ENCODE data around the gene TMCO6. TPM values are rescaled to one million over a fixed set of nuclear protein-coding genes. Genes with fewer than 3 reads are reported as not detected.

The TMCO6 gene
- total and polyA plus RNA-seq, 10 donors, result 12.0 to 55.2 (median 20.9) TPM

DNA sequence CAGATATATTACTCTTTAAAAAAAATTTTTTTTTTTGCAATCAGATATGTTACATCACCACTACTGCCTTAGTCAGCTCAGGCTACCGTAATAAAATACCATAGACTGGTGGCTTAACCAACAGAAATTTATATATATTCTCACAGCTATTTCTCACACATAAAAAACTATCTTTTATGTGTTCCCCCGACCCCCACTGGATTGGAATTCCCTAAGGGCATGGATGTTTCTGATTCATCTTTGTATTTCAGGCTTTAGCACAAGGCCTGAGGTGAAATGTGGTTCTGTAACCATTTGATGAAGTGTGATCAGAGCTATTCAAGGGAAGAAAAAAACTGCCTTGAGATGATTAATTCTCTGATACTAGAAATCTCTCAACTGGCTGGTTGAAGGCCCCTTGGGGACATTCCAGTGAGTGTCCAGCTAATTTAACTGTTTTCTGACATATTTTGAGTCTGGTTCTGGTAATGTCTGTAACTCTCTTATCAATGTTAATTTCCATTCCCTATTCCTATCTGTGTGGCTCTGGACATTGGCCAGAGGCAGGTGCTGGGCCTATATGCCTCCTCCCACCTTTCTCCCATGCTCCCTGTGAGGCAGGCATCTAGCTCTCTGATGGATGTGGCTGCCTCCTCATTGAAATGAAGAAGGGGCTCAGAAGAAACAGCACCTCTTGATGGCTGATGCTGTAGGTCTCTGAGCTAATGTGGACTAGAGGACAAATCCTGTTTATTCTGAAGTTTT, 8.8 kb upstream of the TMCO6 start:
- H3K4me3 ChIP-seq, result peak overlapping the region in 4 of 8 donors; percentile 51 to 78 (median 62)

DNA sequence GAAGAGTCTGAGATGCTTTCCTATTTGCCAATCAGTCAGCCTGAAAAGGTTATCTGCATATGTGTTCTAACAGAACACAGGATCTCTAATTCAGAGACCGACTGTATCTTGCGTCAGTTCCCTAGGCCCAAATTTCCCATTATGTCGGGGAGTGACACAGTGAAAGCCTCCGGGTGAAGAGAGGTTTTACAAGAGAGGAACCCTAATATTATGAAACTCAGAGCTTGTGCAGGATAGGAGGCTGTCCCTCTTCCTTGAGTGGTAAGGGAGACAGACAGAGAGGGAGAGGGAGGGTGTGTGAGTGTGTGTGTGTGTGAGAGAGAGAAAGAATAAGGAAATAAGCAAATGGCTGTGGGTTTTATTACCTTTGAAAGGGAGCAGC, 8.2 kb upstream of the TMCO6 start:
- Histone ChIP-seq H3K4me1 (peaks cover 0 to 56% (median 32%) of the 10 kb centered on the region in 6 donors), H3K9me3 (peaks cover 0 to 14% (median 7%) of the 10 kb centered on the region in 8 donors), H3K36me3 (no peaks in the 10 kb centered on the region), H3K27me3 (replicated peaks in 1 of 7) (peaks cover 0 to 9% (median 0%) of the 10 kb centered on the region in 7 donors), H3K4me3 (peak overlapping the region in 6 of 8 donors; percentile 41 to 78 (median 58)), H3K27ac (peak overlapping the region in 7 of 8 donors; percentile 54 to 93 (median 80))
- peak in 1 of 3 donors; percentile 70 for TF ChIP-seq POLR2AphosphoS5 (IDR thresholded peaks at IDR 0.05)
- TF ChIP-seq, protein P1, sequence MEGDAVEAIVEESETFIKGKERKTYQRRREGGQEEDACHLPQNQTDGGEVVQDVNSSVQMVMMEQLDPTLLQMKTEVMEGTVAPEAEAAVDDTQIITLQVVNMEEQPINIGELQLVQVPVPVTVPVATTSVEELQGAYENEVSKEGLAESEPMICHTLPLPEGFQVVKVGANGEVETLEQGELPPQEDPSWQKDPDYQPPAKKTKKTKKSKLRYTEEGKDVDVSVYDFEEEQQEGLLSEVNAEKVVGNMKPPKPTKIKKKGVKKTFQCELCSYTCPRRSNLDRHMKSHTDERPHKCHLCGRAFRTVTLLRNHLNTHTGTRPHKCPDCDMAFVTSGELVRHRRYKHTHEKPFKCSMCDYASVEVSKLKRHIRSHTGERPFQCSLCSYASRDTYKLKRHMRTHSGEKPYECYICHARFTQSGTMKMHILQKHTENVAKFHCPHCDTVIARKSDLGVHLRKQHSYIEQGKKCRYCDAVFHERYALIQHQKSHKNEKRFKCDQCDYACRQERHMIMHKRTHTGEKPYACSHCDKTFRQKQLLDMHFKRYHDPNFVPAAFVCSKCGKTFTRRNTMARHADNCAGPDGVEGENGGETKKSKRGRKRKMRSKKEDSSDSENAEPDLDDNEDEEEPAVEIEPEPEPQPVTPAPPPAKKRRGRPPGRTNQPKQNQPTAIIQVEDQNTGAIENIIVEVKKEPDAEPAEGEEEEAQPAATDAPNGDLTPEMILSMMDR (IDR thresholded peaks at IDR 0.05 in 8 of 11, conservative IDR thresholded peaks at IDR 0.05 in 3 of 11), result no peak
- DNase-seq, result no peak
- WGBS, 5 donors, result 54 to 87% (median 65%) methylated on average over 4 of the region's 4 CpGs
- intact Hi-C loops (cut with DNase I; ENCODE audit: low total_unique reads), result no loop called here

More for the DNA sequence above, 8.8 kb upstream of the TMCO6 start:
- Histone ChIP-seq H3K4me1 (peaks cover 0 to 56% (median 32%) of the 10 kb centered on the region in 6 donors), H3K27ac (peak overlapping the region in 7 of 8 donors; percentile 23 to 93 (median 79)), H3K9me3 (peaks cover 0 to 14% (median 7%) of the 10 kb centered on the region in 8 donors), H3K36me3 (no peaks in the 10 kb centered on the region), H3K27me3 (replicated peaks in 1 of 7) (peaks cover 0 to 9% (median 0%) of the 10 kb centered on the region in 7 donors)
- TF ChIP-seq POLR2AphosphoS5 (IDR thresholded peaks at IDR 0.05), result no peak
- TF ChIP-seq, protein P1 (IDR thresholded peaks at IDR 0.05 in 8 of 11, conservative IDR thresholded peaks at IDR 0.05 in 3 of 11), result no peak
- no peak for TF ChIP-seq POLR2A (IDR thresholded peaks at IDR 0.05)
- WGBS, 5 donors, result 60 to 84% (median 63%) methylated on average over 2 of the region's 2 CpGs
- intact Hi-C loops (cut with DNase I; ENCODE audit: low total_unique reads), result no loop called here
- no peak for DNase-seq

DNA sequence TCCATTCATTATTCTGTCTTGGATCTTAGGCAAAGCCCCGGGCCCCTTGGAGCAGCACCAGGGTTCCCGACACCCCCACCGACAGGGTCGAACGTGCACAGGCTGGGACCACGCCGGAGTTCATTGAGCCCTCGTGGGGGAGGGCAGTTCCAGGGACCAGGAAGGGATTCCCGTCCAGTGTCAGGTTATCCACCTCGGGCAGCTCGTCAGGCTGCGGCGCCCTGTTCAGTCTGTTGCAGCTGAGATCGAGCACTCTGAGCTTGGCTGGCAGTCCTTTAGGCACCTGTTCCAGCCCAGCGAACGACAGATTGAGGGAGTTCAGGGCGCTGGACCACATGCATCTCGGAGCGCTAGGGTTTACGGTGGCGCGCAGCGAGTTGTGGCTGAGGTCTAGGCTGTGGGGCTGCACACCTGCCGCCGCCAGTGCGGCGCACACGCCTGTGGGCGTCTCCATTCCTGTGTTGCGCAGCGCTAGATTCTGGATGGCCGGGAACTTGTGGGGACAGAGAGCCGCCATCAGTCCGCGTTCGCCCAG, 7.4 kb upstream of the TMCO6 start:
- Histone ChIP-seq H3K27ac (peak overlapping the region; percentile 51 to 93 (median 80)), H3K4me3 (peak overlapping the region; percentile 41 to 78 (median 58)), H3K4me1 (peaks cover 0 to 56% (median 32%) of the 10 kb centered on the region in 6 donors), H3K36me3 (no peaks in the 10 kb centered on the region), H3K27me3 (replicated peaks in 1 of 7) (peaks cover 0 to 9% (median 0%) of the 10 kb centered on the region in 7 donors), H3K9me3 (peaks cover 0 to 14% (median 7%) of the 10 kb centered on the region in 8 donors)
- 10 to 30% (median 12%) methylated on average over 20 to 36 of the region's 36 CpGs for WGBS, 5 donors
- TF ChIP-seq POLR2AphosphoS5 (IDR thresholded peaks at IDR 0.05) (no peak), POLR2A (IDR thresholded peaks at IDR 0.05) (no peak)
- TF ChIP-seq, protein P1 (IDR thresholded peaks at IDR 0.05 in 8 of 11, conservative IDR thresholded peaks at IDR 0.05 in 3 of 11), result no peak
- DNase-seq, result peak; percentile 86
- intact Hi-C loops (cut with DNase I; ENCODE audit: low total_unique reads), result no loop called here
